GM12878 (cell line): ENCODE data around the gene CACNA1E. TPM values are rescaled to one million over a fixed set of nuclear protein-coding genes. Genes with fewer than 3 reads are reported as not detected.

Source experiments
- ATAC-seq: fragments of 200-7000 bp; cut with Tn5 transposase; 3 replicates; pipeline ENCODE4 v1.9.1; 2020; ENCODE audit warnings: mild to moderate bottlenecking, moderate library complexity
- BruUV-seq: library from RNA; stranded (reverse); fragments of 400-500 nt; replicated peaks from 2 replicates; lab custom pipeline; 2021; lab: Mats Ljungman, UMichigan
- CTCF ChIA-PET: fragments of 300-600 bp; sonication (Branson Sonifier 250); formaldehyde crosslinking; extraction: SDS; loops from one replicate; lab custom pipeline; 2021; ENCODE audit warnings: inconsistent platforms; lab: Yijun Ruan, JAX
- POLR2A ChIA-PET: fragments of 350-600 bp; formaldehyde crosslinking; extraction: SDS; loops from one replicate; lab custom pipeline; 2021; ENCODE audit warnings: inconsistent platforms; lab: Charles Lee
- RAD21 ChIA-PET: fragments of 300-600 bp; sonication (Branson Sonifier 250); formaldehyde crosslinking; loops from one replicate; lab custom pipeline; 2023; ENCODE audit warnings: antibody characterized with exemption; ENCODE audit not compliant: unreplicated experiment; lab: Charles Lee
- SMC1A ChIA-PET: fragments of 300-600 bp; sonication (Branson Sonifier 250); formaldehyde crosslinking; loops from one replicate; lab custom pipeline; 2023; ENCODE audit not compliant: unreplicated experiment, uncharacterized antibody; lab: Charles Lee
- DNase-seq: peaks from one replicate; pipeline ENCODE4 v3.0.0-alpha.2; 2011; ENCODE audit warnings: low read depth, low spot score
- FAIRE-seq: peaks from 3 replicates; lab custom pipeline; 2011; peaks lifted over from hg19 to GRCh38; lab: Jason Lieb, UNC
- H2AFZ ChIP-seq: 2 replicates; pipeline ENCODE4 v1.6.0; 2011; ENCODE audit warnings: low read depth, low read length, control low read depth; ENCODE audit not compliant: control insufficient read depth
- H3K27ac ChIP-seq: 2 replicates; pipeline ENCODE4 v1.5.1; 2011; ENCODE audit warnings: control low read depth; ENCODE audit not compliant: control insufficient read depth, insufficient read depth
- H3K27me3 ChIP-seq, 2 experiments: replicated peaks in 1 of 2; 2 replicates each; pipeline versions ENCODE4 v1.6.0 to v1.6.1; 2011; ENCODE audit warnings: low read length in 1 of 2; ENCODE audit not compliant: control insufficient read depth in 2 of 2, insufficient read depth in 2 of 2
- H3K36me3 ChIP-seq, 2 experiments: 2 replicates each; pipeline ENCODE4 v1.5.1; 2011; ENCODE audit warnings: low read length in 1 of 2; ENCODE audit not compliant: control insufficient read depth in 2 of 2, insufficient read depth in 2 of 2
- H3K4me1 ChIP-seq: 2 replicates; pipeline ENCODE4 v1.6.1; 2011; ENCODE audit warnings: mild to moderate bottlenecking, low read length, moderate library complexity, mixed read lengths; ENCODE audit not compliant: control insufficient read depth, insufficient read depth
- H3K4me2 ChIP-seq: 2 replicates; pipeline ENCODE4 v1.6.0; 2011; ENCODE audit warnings: control low read depth; ENCODE audit not compliant: control insufficient read depth, insufficient read depth
- H3K4me3 ChIP-seq: fragments of 200-600 bp; sonication (generic); 2 replicates; pipeline ENCODE4 v1.5.1; 2016
- H3K79me2 ChIP-seq: 2 replicates; pipeline ENCODE4 v1.6.0; 2011; ENCODE audit warnings: low read length; ENCODE audit not compliant: control insufficient read depth, insufficient read depth
- H3K9ac ChIP-seq: 2 replicates; pipeline ENCODE4 v1.8.0; 2011; ENCODE audit warnings: low read length, control low read depth, mixed read lengths; ENCODE audit not compliant: control insufficient read depth, insufficient read depth
- H3K9me3 ChIP-seq: replicated peaks from 3 replicates; pipeline ENCODE4 v1.5.1; 2011; ENCODE audit warnings: mild to moderate bottlenecking, low read length; ENCODE audit not compliant: control insufficient read depth, insufficient read depth
- H4K20me1 ChIP-seq: 2 replicates; pipeline ENCODE4 v1.6.0; 2011; ENCODE audit not compliant: control insufficient read depth, insufficient read depth
- CTCF ChIP-seq, 3 experiments: IDR thresholded peaks in 2 of 3; conservative IDR thresholded peaks in 1 of 3; 2 replicates each; pipeline ENCODE4 v1.5.1; 2011; ENCODE audit warnings: low read depth in 3 of 3, low read length in 3 of 3, mild to moderate bottlenecking in 3 of 3, control low read depth in 2 of 3, moderate library complexity in 2 of 3, inconsistent platforms in 1 of 3, mixed read lengths in 1 of 3; ENCODE audit not compliant: control insufficient read depth in 2 of 3, insufficient read depth in 1 of 3; ENCODE audit errors: extremely low read depth in 1 of 3
- MTA2 ChIP-seq: fragments of 450-650 bp; IDR thresholded peaks from 2 replicates; pipeline ENCODE4 v1.6.1; 2016; ENCODE audit warnings: low read depth, mild to moderate bottlenecking, moderate library complexity
- MYB ChIP-seq: fragments of 150-350 bp; IDR thresholded peaks from 2 replicates; pipeline ENCODE4 v1.6.1; 2014; ENCODE audit warnings: mild to moderate bottlenecking, low read depth, low read length, borderline replicate concordance
- PAX8 ChIP-seq: fragments of 450-650 bp; IDR thresholded peaks from 2 replicates; pipeline ENCODE4 v1.6.1; 2017; ENCODE audit warnings: mild to moderate bottlenecking, moderate library complexity
- POLR2AphosphoS2 ChIP-seq: IDR thresholded peaks from 2 replicates; pipeline ENCODE4 v1.6.1; 2011; ENCODE audit warnings: low read depth, mild to moderate bottlenecking, low read length, improper control_type of control experiment, moderate library complexity
- REST ChIP-seq: IDR thresholded peaks from 2 replicates; pipeline ENCODE4 v1.6.1; 2012; ENCODE audit warnings: mild to moderate bottlenecking, low read depth, low read length
- SMARCA5 ChIP-seq: fragments of 450-650 bp; IDR thresholded peaks from 2 replicates; pipeline ENCODE4 v1.6.1; 2017; ENCODE audit warnings: mild to moderate bottlenecking
- STAT3 ChIP-seq: IDR thresholded peaks from 2 replicates; pipeline ENCODE4 v1.6.1; 2011; ENCODE audit warnings: low read depth, low read length, improper control_type of control experiment
- WGBS: methylation state at CpG from one replicate; pipeline ENCODE4 v1.1.6; 2016; ENCODE audit warnings: low lambda C conversion rate; ENCODE audit not compliant: insufficient replicate concordance, insufficient coverage; ENCODE audit errors: missing lambda C conversion rate; 5-methylcytosine and 5-hydroxymethylcytosine counted together
- in situ Hi-C: fragments of 300-500 bp; cut with MboI; formaldehyde crosslinking; loops from 9 replicates; pipeline ENCODE4 v1.14.3; 2018; ENCODE audit warnings: mixed read lengths
- intact Hi-C: fragments of 100-400 bp; cut with micrococcal nuclease; formaldehyde crosslinking; loops from one replicate; pipeline ENCODE4 v1.14.2; 2022; ENCODE audit not compliant: unreplicated experiment
- polyA plus RNA-seq, 11 experiments: library from polyadenylated mRNA; depleted of rRNA in 4 of 11; unstranded in 6 of 11; stranded (reverse) in 5 of 11; fragments of >200 nt; fragmentation: Nextera tagmentation in 4 of 11; fragmentation: Illumina TruSeq in 1 of 11; extraction: Ambion mirVana in 4 of 11; extraction: Trizol in 1 of 11; gene quantifications; 1 replicate in 1 of 11; 2 replicates in 10 of 11; pipeline versions ENCODE4 v1.2.1 to v1.2.3, GENCODE V29; 2011 to 2016; ENCODE audit warnings: inconsistent platforms in 2 of 11, missing spikeins in 2 of 11, low read depth in 1 of 11
- total RNA-seq, 4 experiments: library from RNA; depleted of rRNA in 3 of 4; stranded (reverse); fragments of >200 nt in 3 of 4; fragmentation: Illumina TruSeq in 1 of 4; extraction: Trizol in 1 of 4; gene quantifications; 2 replicates each; pipeline versions ENCODE4 v1.2.1 to v1.2.3, GENCODE V29; 2013 to 2021

Gene CACNA1E
- total and polyA plus RNA-seq, 10 of the 15 experiments (the other 5 are each of a cell fraction or from before 2014, with no cell fraction given), result 0.57 to 22.0 (median 8.5) TPM

- Histone ChIP-seq H3K27ac (no peak overlapping the region), H3K9me3 (no peaks in the 10 kb centered on the region), H3K36me3 (no peaks in the 10 kb centered on the region), H2AFZ (no peak overlapping the region), H3K27me3 (no peaks in the 10 kb centered on the region; a peak in 2 of 4 replicates), H3K9ac (no peak overlapping the region), H3K4me3 (no peak overlapping the region), H4K20me1 (no peaks in the 10 kb centered on the region), H3K4me2 (no peak overlapping the region), H3K79me2 (no peaks in the 10 kb centered on the region), H3K4me1 (no peaks in the 10 kb centered on the region)
- POLR2A ChIA-PET, result no interaction called here
- no TSS peak for BruUV-seq
- no peak for ATAC-seq
- 67% methylated on average over 3 of the region's 3 CpGs for WGBS
- CTCF ChIA-PET, result no interaction called here
- no peak for FAIRE-seq
- RAD21 ChIA-PET, result interaction anchor here (1.2 kb wide), 1 partner anchor 134 kb away, joined by 3 read pairs; no protein-coding TSS in a partner anchor
- in situ Hi-C loops, result no loop called here
- intact Hi-C loops, result loop anchor here (5.0 kb wide), 1 partner anchor 134 kb away; no protein-coding TSS in a partner anchor
- no peak for DNase-seq
- SMC1A ChIA-PET, result interaction anchor here (1.0 to 1.1 kb wide), 2 partner anchors 12 to 251 kb away, joined by 3 to 4 read pairs; no protein-coding TSS in a partner anchor
- TF ChIP-seq POLR2AphosphoS2, result no peak
- no peak for TF ChIP-seq STAT3
- TF ChIP-seq CTCF (IDR thresholded peaks at IDR 0.05 in 2 of 3, conservative IDR thresholded peaks at IDR 0.05 in 1 of 3; ENCODE audit: control insufficient read depth in 2 of 3, extremely low read depth in 1 of 3, insufficient read depth in 1 of 3, low read depth in 3 of 3, low read length in 3 of 3), result no peak
- no peak for TF ChIP-seq MYB
These were observed 320.1 kb downstream of the CACNA1E start for GRCh38 chr1:181803421-181803820.

- RAD21 ChIA-PET, result no interaction called here
- TF ChIP-seq REST (no peak), MTA2 (no peak), SMARCA5 (no peak), PAX8 (no peak)
These were observed 321.7 kb downstream of the CACNA1E start for GRCh38 chr1:181804989-181805388.

More at GRCh38 chr1:181804989-181805388, 321.7 kb downstream of the CACNA1E start:
- intact Hi-C loops (loop anchor here (5.0 kb wide), 1 partner anchor 132 kb away; no protein-coding TSS in a partner anchor), in situ Hi-C loops (no loop called here)
- Histone ChIP-seq H4K20me1 (no peaks in the 10 kb centered on the region), H3K4me1 (no peaks in the 10 kb centered on the region), H2AFZ (no peak overlapping the region), H3K9me3 (no peaks in the 10 kb centered on the region), H3K27me3 (no peaks in the 10 kb centered on the region; a peak in 2 of 4 replicates), H3K79me2 (no peaks in the 10 kb centered on the region), H3K4me2 (no peak overlapping the region), H3K36me3 (no peaks in the 10 kb centered on the region), H3K27ac (no peak overlapping the region), H3K4me3 (no peak overlapping the region), H3K9ac (no peak overlapping the region)
- no peak for FAIRE-seq
- SMC1A ChIA-PET, result no interaction called here
- CTCF ChIA-PET, result no interaction called here
- 0% methylated on average over 2 of the region's 2 CpGs for WGBS
- peak; percentile 19; the same call in 1 of the 3 replicates for ATAC-seq
- POLR2A ChIA-PET, result interaction anchor here (0.6 kb wide), 2 partner anchors 13 to 293 kb away, joined by 3 to 4 read pairs; no protein-coding TSS in a partner anchor
- no TSS peak for BruUV-seq
- no peak for DNase-seq
